ENCODE results near the gene TTLL6.
"Not testable (repeated sequence)": the region's sequence is repeated elsewhere in the genome, so short reads cannot be mapped to it uniquely, and the experiment has no call there.

TTLL6 gene

GRCh38 chr17:48721009-48721402 lies 96.0 kb downstream of the TTLL6 start:
- DNase-seq, result no peak

- DNase-seq, result no peak
These were observed 96.6 kb downstream of the TTLL6 start for GRCh38 chr17:48720266-48721008.

GRCh38 chr17:48719642-48720265 lies 97.3 kb downstream of the TTLL6 start:
- DNase-seq, result no peak

- DNase-seq, result no peak
These were observed 98.0 kb downstream of the TTLL6 start for GRCh38 chr17:48718761-48719641.

GRCh38 chr17:48718227-48718760 lies 98.7 kb downstream of the TTLL6 start:
- no peak for DNase-seq

GRCh38 chr17:48717367-48718226 lies 99.4 kb downstream of the TTLL6 start:
- DNase-seq, result no peak

- not testable (repeated sequence) for DNase-seq
These were observed 100.5 kb downstream of the TTLL6 start for GRCh38 chr17:48716549-48716948.

- no peak for DNase-seq
These were observed 101.3 kb downstream of the TTLL6 start for GRCh38 chr17:48715496-48716399.
